Parathyroid adenoma (tissue), 2 donors: ENCODE data around the gene PPP1R16B.

ENCODE experiments used
- H2AFZ ChIP-seq: fragments of 300-600 bp; sonication (generic); one replicate; pipeline ENCODE4 v1.7.0; 2017; ENCODE audit warnings: antibody characterized with exemption, mild to moderate bottlenecking
- H3K27ac ChIP-seq: fragments of 300-600 bp; sonication (generic); one replicate; pipeline ENCODE4 v1.7.0; 2017
- H3K27me3 ChIP-seq: fragments of 300-600 bp; sonication (generic); one replicate; pipeline ENCODE4 v1.7.0; 2017; ENCODE audit warnings: low read length; ENCODE audit not compliant: control insufficient read depth, insufficient read depth
- H3K36me3 ChIP-seq: fragments of 300-600 bp; sonication (generic); one replicate; pipeline ENCODE4 v1.7.0; 2017; ENCODE audit warnings: low read length; ENCODE audit not compliant: control insufficient read depth, insufficient read depth
- H3K4me1 ChIP-seq: fragments of 300-600 bp; sonication (generic); one replicate; pipeline ENCODE4 v1.7.0; 2017; ENCODE audit warnings: control low read depth
- H3K4me2 ChIP-seq: fragments of 300-600 bp; sonication (generic); one replicate; pipeline ENCODE4 v1.7.0; 2017; ENCODE audit warnings: low read length
- H3K4me3 ChIP-seq: fragments of 300-600 bp; sonication (generic); one replicate; pipeline ENCODE4 v1.7.0; 2017; ENCODE audit warnings: low read depth, low read length
- H3K79me2 ChIP-seq: fragments of 300-600 bp; sonication (generic); one replicate; pipeline ENCODE4 v1.7.0; 2017; ENCODE audit warnings: control low read depth
- H3K9ac ChIP-seq: fragments of 300-600 bp; sonication (generic); one replicate; pipeline ENCODE4 v1.7.0; 2017; ENCODE audit warnings: mild to moderate bottlenecking
- H3K9me3 ChIP-seq: fragments of 300-600 bp; sonication (generic); one replicate; pipeline ENCODE4 v1.7.0; 2017; ENCODE audit warnings: low read length; ENCODE audit not compliant: control insufficient read depth
- CTCF ChIP-seq: fragments of 300-600 bp; sonication (generic); IDR thresholded peaks from one replicate; pipeline ENCODE4 v1.7.0; 2017; ENCODE audit warnings: antibody characterized with exemption, mild to moderate bottlenecking
- donor health status: primary hyperparathyroidism.

Gene PPP1R16B

GRCh38 chr20:38805502-38805957 lies at the start of gene PPP1R16B:
Gene PPP1R16B, plus strand, starts transcription at chr20:38805697. Its CDS starts 30,229 bp downstream, at chr20:38835926.
- Histone ChIP-seq H3K36me3 (no peaks in the 10 kb centered on the region), H3K4me1 (peaks cover 5% of the 10 kb centered on the region), H3K9ac (no peak within 1 kb of the TSS), H3K27ac (peak within 1 kb of the TSS; percentile 15), H3K4me2 (peak within 1 kb of the TSS; percentile 63), H2AFZ (peak within 1 kb of the TSS; percentile 80), H3K9me3 (no peaks in the 10 kb centered on the region), H3K27me3 (peaks cover 5% of the 10 kb centered on the region), H3K4me3 (peak within 1 kb of the TSS; percentile 36), H3K79me2 (no peaks in the 10 kb centered on the region)
- TF ChIP-seq CTCF, result no peak

GRCh38 chr20:38757145-38757775 lies 48.2 kb upstream of the PPP1R16B start:
- H3K4me1 ChIP-seq, result no peaks in the 10 kb centered on the region
- TF ChIP-seq CTCF, result no peak
- H3K9ac ChIP-seq, result no peak overlapping the region
- H3K27ac ChIP-seq, result no peak overlapping the region
- no peaks in the 10 kb centered on the region for H3K27me3 ChIP-seq
- no peaks in the 10 kb centered on the region for H3K79me2 ChIP-seq
- H3K4me3 ChIP-seq, result no peak overlapping the region
- H2AFZ ChIP-seq, result no peak overlapping the region
- H3K4me2 ChIP-seq, result no peak overlapping the region
- H3K9me3 ChIP-seq, result no peaks in the 10 kb centered on the region
- no peaks in the 10 kb centered on the region for H3K36me3 ChIP-seq

GRCh38 chr20:38759106-38759505 lies 46.4 kb upstream of the PPP1R16B start:
- Histone ChIP-seq H2AFZ (no peak overlapping the region), H3K4me3 (no peak overlapping the region), H3K9me3 (no peaks in the 10 kb centered on the region), H3K4me1 (no peaks in the 10 kb centered on the region), H3K27me3 (no peaks in the 10 kb centered on the region), H3K9ac (no peak overlapping the region), H3K4me2 (no peak overlapping the region), H3K79me2 (no peaks in the 10 kb centered on the region), H3K27ac (no peak overlapping the region), H3K36me3 (no peaks in the 10 kb centered on the region)
- TF ChIP-seq CTCF, result no peak

GRCh38 chr20:38760978-38761377 lies 44.5 kb upstream of the PPP1R16B start:
- H3K4me3 ChIP-seq, result no peak overlapping the region
- TF ChIP-seq CTCF, result no peak
- no peak overlapping the region for H3K9ac ChIP-seq
- no peak overlapping the region for H2AFZ ChIP-seq
- H3K27me3 ChIP-seq, result no peaks in the 10 kb centered on the region
- no peak overlapping the region for H3K4me2 ChIP-seq
- H3K9me3 ChIP-seq, result no peaks in the 10 kb centered on the region
- no peaks in the 10 kb centered on the region for H3K36me3 ChIP-seq
- H3K79me2 ChIP-seq, result no peaks in the 10 kb centered on the region
- no peak overlapping the region for H3K27ac ChIP-seq
- H3K4me1 ChIP-seq, result no peaks in the 10 kb centered on the region

GRCh38 chr20:38762174-38762573 lies 43.3 kb upstream of the PPP1R16B start:
- Histone ChIP-seq H3K4me1 (no peaks in the 10 kb centered on the region), H3K79me2 (no peaks in the 10 kb centered on the region), H3K27ac (no peak overlapping the region), H3K4me2 (no peak overlapping the region), H3K27me3 (no peaks in the 10 kb centered on the region), H3K9me3 (no peaks in the 10 kb centered on the region), H3K4me3 (no peak overlapping the region), H3K9ac (no peak overlapping the region), H2AFZ (no peak overlapping the region), H3K36me3 (no peaks in the 10 kb centered on the region)
- TF ChIP-seq CTCF, result no peak
